MCF 10A (cell line): Measurements from ENCODE around the gene METTL26. TPM values are rescaled to one million over a fixed set of nuclear protein-coding genes. Genes with fewer than 3 reads are reported as not detected.

ENCODE experiments used
- BruUV-seq: library from RNA; stranded (reverse); fragments of 400-500 nt; replicated peaks from 2 replicates; lab custom pipeline; 2021; lab: Mats Ljungman, UMichigan
- CTCF ChIA-PET: fragments of 300-600 bp; sonication (Branson Sonifier 250); formaldehyde crosslinking; extraction: SDS; loops from one replicate; lab custom pipeline; 2021; ENCODE audit warnings: antibody characterized with exemption, inconsistent platforms; lab: Yijun Ruan, JAX
- POLR2A ChIA-PET: fragments of 300-600, 350-650 bp; sonication (Branson Sonifier 250); formaldehyde crosslinking; extraction: SDS; loops from one replicate; lab custom pipeline; 2020; ENCODE audit warnings: antibody characterized with exemption, inconsistent platforms; lab: Yijun Ruan, JAX
- DNase-seq: peaks from one replicate; pipeline ENCODE4 v3.0.0-alpha.2; 2018; ENCODE audit not compliant: unreplicated experiment
- H3K27ac Mint-ChIP-seq: one replicate; pipeline ENCODE4 v1.8.0; 2022; ENCODE audit warnings: mild to moderate bottlenecking, low read depth, mixed read lengths; ENCODE audit not compliant: unreplicated experiment
- H3K27me3 Mint-ChIP-seq: one replicate; pipeline ENCODE4 v1.8.0; 2022; ENCODE audit warnings: mixed read lengths; ENCODE audit not compliant: insufficient read depth, unreplicated experiment
- H3K36me3 Mint-ChIP-seq: one replicate; pipeline ENCODE4 v1.8.0; 2022; ENCODE audit warnings: mild to moderate bottlenecking, moderate library complexity, mixed read lengths; ENCODE audit not compliant: insufficient read depth, unreplicated experiment
- H3K4me1 Mint-ChIP-seq: one replicate; pipeline ENCODE4 v1.8.0; 2022; ENCODE audit warnings: mixed read lengths; ENCODE audit not compliant: insufficient read depth, unreplicated experiment
- H3K4me3 Mint-ChIP-seq: one replicate; pipeline ENCODE4 v1.8.0; 2022; ENCODE audit warnings: mild to moderate bottlenecking, moderate library complexity, mixed read lengths; ENCODE audit not compliant: unreplicated experiment
- H3K9me3 Mint-ChIP-seq: one replicate; pipeline ENCODE4 v1.8.0; 2022; ENCODE audit warnings: mixed read lengths; ENCODE audit not compliant: unreplicated experiment
- intact Hi-C: fragments of 100-400 bp; cut with micrococcal nuclease; formaldehyde crosslinking; loops from 2 replicates; pipeline ENCODE4 v1.14.1; 2022
- total RNA-seq: library from RNA; stranded (reverse); gene quantifications from 2 replicates; pipeline ENCODE4 v1.2.3, GENCODE V29; 2022
- TF ChIP-seq, protein P1 (sequence below): fragments of 200-600 bp; IDR thresholded peaks from one replicate; pipeline ENCODE4 v1.8.0; 2022; ENCODE audit warnings: antibody characterized with exemption, mild to moderate bottlenecking; ENCODE audit not compliant: unreplicated experiment

The METTL26 gene
- total RNA-seq, 1 experiment from 2014 or later, result 106 TPM

DNA sequence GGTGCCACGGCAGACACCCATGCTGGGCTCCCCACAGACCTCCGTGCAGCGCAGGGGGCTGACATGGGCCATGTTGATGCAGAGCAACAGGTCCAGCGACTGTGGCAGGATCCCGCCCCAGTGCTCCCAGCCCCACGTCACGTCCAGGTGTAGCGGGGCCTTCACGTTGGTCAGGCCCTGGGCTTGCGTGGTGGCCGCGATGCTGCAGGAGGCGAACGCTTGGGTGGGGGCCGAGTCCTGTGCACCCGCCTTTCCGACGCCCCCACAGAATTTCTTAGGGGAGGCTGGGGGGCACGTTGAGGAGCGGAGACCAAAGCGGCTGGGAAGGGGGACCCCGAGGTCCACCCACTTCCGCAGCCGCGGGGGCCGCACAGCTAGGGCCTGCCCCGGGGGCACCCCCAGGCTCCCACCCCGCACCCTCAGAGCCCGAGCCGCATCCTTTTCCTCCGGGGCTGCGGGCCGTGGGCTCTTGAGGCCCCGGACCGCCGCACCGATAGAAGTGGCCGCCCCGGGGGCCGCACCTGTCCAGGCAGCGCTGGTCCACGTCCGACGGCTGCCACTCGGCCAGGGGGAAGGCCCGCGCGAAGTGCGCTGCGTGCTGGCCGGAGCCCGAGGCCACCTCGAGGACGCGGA, 416 bp downstream of the METTL26 start:
- peaks cover 11% of the 10 kb centered on the region for H3K36me3 Mint-ChIP-seq
- no peaks in the 10 kb centered on the region for H3K27me3 Mint-ChIP-seq
- ChIA-PET POLR2A (interaction anchor here (0.9 to 4.0 kb wide), 20 partner anchors 9 to 212 kb away, joined by 3 to 43 read pairs (median 8); partner anchors contain the start of genes CAPN15, JMJD8, MSLN and RAB40C), CTCF (interaction anchor here (0.6 to 0.7 kb wide), 4 partner anchors 35 to 222 kb away, joined by 3 to 5 read pairs (median 4); no protein-coding TSS in a partner anchor)
- TF ChIP-seq, protein P1, sequence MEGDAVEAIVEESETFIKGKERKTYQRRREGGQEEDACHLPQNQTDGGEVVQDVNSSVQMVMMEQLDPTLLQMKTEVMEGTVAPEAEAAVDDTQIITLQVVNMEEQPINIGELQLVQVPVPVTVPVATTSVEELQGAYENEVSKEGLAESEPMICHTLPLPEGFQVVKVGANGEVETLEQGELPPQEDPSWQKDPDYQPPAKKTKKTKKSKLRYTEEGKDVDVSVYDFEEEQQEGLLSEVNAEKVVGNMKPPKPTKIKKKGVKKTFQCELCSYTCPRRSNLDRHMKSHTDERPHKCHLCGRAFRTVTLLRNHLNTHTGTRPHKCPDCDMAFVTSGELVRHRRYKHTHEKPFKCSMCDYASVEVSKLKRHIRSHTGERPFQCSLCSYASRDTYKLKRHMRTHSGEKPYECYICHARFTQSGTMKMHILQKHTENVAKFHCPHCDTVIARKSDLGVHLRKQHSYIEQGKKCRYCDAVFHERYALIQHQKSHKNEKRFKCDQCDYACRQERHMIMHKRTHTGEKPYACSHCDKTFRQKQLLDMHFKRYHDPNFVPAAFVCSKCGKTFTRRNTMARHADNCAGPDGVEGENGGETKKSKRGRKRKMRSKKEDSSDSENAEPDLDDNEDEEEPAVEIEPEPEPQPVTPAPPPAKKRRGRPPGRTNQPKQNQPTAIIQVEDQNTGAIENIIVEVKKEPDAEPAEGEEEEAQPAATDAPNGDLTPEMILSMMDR, result no peak
- no peak for DNase-seq
- no peak overlapping the region for H3K27ac Mint-ChIP-seq
- BruUV-seq, result no TSS peak
- H3K4me1 Mint-ChIP-seq, result peaks cover 5% of the 10 kb centered on the region
- peak overlapping the region; percentile 91 for H3K4me3 Mint-ChIP-seq
- H3K9me3 Mint-ChIP-seq, result no peaks in the 10 kb centered on the region
- intact Hi-C loops, result loop anchor here (2.0 kb wide), 1 partner anchor 43 kb away; no protein-coding TSS in a partner anchor

DNA sequence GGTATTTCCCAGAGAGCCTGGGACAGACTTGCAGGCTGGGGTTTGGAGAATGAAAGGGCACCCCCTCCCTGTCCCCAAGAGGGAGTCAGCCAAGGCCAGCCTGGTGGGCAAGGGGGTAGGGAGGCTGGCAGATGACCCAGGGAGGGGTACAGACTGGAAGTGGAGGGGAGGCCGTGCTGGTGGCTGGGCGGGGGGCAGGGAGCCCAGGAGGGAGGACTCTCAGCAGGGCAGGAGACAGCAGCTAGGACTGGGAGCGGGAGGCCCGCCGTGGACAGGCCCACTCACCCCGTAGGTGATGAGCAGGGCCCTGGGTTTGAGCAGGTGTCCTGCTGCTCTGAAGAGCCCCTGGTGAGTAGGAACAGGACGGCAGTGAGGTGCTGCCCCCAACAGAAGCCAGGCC, 1.1 kb downstream of the METTL26 start:
- H3K9me3 Mint-ChIP-seq, result no peaks in the 10 kb centered on the region
- CTCF ChIA-PET, result interaction anchor here (0.7 kb wide), 1 partner anchor 45 kb away, joined by 5 read pairs; no protein-coding TSS in a partner anchor
- intact Hi-C loops, result no loop called here
- no TSS peak for BruUV-seq
- no peak for DNase-seq
- H3K27ac Mint-ChIP-seq, result no peak overlapping the region
- no peaks in the 10 kb centered on the region for H3K27me3 Mint-ChIP-seq
- H3K4me1 Mint-ChIP-seq, result peaks cover 5% of the 10 kb centered on the region
- POLR2A ChIA-PET, result interaction anchor here (4.0 kb wide), 1 partner anchor 14 kb away, joined by 43 read pairs; no protein-coding TSS in a partner anchor
- peak overlapping the region; percentile 91 for H3K4me3 Mint-ChIP-seq
- TF ChIP-seq, protein P1, result no peak
- H3K36me3 Mint-ChIP-seq, result peaks cover 12% of the 10 kb centered on the region

DNA sequence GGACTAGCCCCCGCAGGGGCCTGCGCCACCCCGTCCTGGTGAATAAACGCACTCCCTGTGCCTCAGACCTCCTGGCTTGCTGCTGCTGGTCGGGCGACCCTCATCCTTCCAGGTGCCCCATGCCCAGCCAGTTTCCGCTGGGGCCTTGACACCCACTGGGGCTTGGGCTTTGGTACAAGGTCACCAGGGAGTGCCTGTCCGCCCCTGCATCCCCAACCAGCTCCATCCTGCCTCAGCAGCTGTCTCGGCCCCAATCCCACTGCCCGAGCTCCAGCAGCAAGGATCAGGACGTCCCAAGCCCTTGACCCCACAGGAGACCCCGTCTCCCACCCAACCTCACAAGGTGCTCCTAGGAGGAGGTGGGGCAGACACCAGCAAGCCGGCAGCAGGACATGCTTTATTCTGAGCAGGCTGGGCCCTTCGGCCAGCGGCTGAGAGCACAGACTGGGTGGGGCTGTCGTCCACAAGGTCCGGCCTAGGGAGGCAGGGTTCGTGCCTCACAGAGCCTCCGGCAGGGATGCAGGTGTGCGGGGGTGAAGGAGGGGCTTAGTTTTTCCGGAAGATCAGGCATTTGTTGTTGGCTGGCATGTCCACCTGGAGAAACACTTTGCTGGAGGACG, 1.9 kb downstream of the METTL26 start:
- DNase-seq, result no peak
- POLR2A ChIA-PET, result interaction anchor here (0.7 to 1.3 kb wide), 2 partner anchors 12 to 41 kb away, joined by 3 to 5 read pairs; no protein-coding TSS in a partner anchor
- H3K4me1 Mint-ChIP-seq, result peaks cover 5% of the 10 kb centered on the region
- intact Hi-C loops, result no loop called here
- TF ChIP-seq, protein P1, result no peak
- peaks cover 21% of the 10 kb centered on the region for H3K36me3 Mint-ChIP-seq
- CTCF ChIA-PET, result interaction anchor here (0.5 to 1.1 kb wide), 3 partner anchors 19 to 78 kb away, joined by 3 read pairs; no protein-coding TSS in a partner anchor
- no peaks in the 10 kb centered on the region for H3K27me3 Mint-ChIP-seq
- BruUV-seq, result no TSS peak
- H3K9me3 Mint-ChIP-seq, result no peaks in the 10 kb centered on the region
- no peak overlapping the region for H3K4me3 Mint-ChIP-seq
- H3K27ac Mint-ChIP-seq, result no peak overlapping the region
